NCI-H526 treated with DMSO at 0.1 percent for 48 hours (cell line): Measurements from ENCODE around the gene KIF16B.

Experiments
- DNase-seq: peaks from one replicate; lab custom pipeline; 2025; lab: John Stamatoyannopoulos, UW

KIF16B gene

DNA sequence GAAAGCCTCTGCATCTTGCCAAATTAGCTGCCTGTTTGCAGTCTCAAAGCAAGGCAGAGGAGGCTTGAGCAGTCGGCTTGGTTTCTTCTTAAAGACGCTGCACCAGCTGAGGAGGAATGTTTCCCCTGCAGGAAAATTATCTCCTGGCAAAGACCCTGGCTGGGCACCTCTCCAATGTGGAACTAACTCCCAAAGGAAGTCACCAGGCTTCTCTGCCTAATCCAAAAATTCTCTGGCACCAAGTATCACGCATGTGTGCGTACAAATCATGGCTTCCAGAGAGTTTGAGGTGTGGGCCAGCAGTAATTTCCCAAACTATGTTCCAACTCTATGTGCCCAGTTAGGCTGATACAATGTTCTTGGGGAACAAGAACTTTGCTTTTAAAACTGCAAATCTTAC, 176.2 kb downstream of the KIF16B start:
- DNase-seq, result no peak

DNA sequence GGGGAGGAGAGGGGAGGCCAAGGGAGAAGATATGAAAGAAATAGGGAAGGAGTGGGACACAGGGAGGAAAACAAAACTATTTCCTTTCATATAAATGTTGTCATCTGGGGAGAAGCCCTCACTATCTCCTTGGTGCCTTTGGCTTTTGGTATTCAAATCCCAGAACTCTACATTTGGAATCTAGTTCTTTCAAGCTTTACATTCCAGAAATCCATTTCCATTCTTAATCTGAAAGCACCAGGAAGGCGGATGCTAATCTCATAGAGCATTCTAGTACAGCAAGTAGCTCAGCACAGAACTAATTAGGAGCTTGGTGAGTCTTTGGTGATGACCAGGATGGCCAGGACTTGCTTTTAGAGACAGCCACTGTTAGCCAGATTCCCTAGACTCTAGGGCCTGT, 177.9 kb downstream of the KIF16B start:
- DNase-seq, result no peak

DNA sequence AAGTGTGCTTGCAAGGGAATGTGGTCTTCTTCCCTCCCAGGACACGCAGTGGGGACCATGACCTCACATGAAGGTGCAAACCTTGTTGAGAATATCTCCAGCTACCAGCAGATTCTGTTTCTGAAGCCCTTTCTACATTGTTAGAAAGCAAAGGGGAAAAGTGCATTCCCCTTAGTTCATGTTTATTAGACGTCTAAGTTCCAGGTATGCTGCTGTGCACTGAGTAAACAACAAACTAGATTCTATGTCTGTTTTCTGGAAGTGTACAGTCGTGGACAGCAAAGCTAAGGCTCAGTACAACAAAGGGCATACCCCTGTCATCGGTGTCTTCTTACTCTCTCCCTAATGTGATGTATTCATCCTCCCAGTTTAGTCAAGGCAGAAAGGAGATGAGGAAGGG, 178.5 kb downstream of the KIF16B start:
- DNase-seq, result no peak

DNA sequence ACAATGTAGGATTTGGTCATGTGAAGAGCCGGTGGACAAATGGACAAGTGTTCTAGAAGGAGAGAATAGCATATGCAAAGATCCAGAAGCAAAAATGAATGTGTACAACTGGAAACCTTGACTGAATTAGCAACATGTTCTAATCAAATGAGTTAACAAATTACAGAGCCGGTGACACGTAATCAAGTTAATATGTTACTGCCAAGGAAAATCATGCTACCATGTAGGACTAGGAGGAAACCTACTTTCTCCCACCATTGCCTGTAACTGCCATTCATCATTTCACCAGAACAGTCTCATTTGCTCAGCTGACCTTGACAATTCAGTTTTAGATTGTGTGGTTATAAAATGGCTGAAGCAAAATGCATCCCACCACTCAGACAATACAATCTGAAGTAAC, 179.4 kb downstream of the KIF16B start:
- no peak for DNase-seq

DNA sequence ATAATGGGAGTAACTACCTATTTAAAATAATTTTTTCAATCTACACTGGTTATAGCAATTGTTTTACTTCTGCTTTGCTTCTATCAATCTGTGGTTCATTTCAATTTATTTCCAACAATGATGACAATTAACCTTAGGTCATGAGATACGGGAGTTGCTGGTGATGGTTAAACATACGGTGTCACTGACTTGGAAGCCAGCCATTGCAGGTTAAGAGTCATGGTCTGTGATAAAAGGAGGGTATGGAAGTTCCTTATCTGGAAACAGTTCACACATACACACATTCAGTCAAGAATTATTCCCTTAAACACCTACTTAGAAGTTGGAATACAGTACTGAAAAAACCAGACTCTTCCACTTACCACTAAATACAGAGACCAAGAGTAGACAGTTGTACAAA, 180.0 kb downstream of the KIF16B start:
- DNase-seq, result no peak

DNA sequence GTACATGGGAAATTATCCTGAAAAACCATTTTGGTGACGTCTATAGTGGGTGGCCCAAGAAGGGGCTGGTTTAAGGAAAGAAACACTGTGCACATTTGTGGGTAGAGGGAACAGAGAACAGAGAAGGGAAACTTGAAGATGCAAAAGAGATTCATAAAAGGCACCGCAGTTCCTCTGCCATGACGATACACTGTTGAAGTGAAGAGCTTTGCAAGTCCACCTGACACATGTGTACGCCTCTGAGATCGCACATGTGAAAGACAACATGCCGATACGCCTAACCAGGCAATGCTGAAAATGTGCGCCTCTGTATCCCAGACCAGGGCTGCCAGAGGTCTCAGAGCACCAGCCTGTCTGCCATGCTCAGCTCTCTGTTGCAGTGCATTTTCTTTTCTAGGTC, 180.9 kb downstream of the KIF16B start:
- no peak for DNase-seq

DNA sequence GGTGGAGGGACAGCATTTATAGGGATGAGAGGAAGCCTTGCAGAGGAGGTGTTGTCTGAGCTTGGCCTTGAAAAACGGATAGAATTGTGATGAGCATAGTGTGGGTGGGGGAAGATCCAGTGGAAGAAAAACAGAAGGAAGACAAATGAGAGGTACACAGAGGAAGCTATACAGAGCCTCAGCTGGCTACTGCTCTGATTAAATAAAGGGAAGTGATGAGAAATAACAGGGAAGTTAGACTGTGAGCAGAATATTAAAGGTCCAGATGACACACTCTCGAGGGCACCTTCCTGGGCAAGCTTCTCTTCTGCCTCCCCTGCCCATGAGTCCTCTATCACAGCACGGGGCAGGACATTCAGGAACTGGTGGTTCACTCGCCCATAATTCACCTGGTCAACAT, 182.3 kb downstream of the KIF16B start:
- no peak for DNase-seq

DNA sequence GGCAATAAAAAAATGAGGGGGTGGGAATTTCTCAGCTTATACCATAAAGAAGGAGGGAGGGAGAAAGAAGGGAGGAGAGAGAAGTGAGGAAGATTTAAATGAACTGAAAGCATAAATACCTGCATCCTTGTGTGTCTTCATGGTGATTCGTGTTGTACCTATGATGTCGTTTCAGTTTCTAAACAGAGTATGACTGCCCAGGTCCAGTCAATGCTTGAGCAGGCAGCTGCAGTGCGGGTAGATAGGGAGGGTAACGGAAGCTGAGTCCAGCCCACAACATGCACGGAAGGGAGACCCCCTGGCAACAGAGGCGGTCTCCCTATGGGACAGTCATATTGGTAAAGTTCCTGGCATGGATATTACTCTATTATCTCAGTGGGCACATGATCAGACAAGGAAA, 184.5 kb downstream of the KIF16B start:
- DNase-seq, result no peak

DNA sequence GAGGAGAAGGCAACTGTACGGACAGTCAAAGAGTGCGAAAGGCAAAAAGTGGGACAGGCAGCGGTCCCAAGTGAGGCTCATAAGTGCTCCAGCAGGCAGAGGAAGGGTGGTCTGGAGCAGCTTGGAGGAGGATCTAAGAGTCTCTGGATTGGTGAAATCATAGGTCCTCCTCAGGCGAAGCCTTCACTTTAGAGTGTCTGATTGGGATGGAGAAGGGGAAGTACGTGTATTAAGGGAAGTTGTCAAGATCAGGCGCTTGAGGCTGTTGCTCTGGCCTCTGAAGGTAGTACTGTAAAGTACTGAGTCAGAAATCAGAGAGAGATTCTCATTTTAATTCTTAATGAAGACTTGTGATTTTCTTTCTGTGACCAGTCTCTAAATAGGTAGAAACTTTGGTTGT, 185.6 kb downstream of the KIF16B start:
- DNase-seq, result no peak

DNA sequence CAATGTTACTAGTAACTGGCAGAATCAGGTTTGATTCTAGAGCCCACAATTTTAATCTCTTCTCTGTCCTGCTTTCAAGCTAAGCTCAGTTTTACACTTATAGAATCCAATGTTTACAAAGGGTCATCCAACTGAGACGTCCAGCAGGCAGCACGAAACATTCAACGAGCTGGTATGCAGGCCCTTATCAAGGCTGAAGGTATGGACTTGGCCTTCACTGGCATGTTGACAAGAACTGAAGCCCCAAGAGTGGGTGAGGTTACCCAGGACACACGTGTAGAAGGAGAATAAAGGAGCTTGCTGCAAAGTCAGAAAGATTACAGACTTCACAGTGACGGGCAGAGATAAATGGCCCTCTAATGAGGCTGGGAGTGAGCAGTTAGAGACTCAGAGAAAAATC, 187.4 kb downstream of the KIF16B start:
- DNase-seq, result no peak

DNA sequence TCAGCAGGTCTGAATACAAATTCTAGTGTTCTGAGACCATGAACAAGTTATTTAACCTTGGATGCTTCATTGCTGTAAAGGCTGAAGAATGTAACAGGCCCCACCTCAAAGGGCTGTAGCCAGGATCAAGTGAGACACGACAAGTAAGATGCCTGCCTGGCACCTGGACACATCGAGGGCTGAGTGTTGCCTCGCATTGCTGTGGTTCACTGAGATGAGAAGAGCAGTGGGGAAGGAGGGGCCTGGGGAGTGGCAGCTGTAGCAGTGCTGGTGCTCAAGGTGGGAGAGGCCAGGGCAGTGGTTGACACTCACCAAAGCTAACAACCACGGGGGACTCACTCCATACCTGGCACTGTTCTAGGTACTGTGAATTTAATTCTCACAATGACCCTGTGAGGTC, 187.8 kb downstream of the KIF16B start:
- DNase-seq, result no peak

DNA sequence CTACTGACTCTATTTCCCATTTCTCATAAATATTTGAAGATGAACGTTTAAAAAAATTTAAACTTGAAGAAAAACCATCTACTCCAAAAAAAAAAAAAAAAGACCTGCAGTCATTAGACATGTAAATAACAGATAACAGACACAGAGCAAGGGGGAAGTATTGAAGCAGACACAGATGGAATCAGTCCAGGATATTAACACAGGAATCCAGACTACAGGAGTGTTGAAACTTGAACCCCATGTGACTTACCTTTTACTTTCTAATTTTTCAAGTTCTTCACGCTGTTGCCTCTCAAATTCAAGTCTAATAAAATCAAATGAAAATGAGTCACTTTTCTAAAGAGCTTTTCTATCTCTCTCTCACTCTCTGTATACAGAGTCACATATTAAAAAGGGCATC, 191.8 kb downstream of the KIF16B start:
- DNase-seq, result no peak

DNA sequence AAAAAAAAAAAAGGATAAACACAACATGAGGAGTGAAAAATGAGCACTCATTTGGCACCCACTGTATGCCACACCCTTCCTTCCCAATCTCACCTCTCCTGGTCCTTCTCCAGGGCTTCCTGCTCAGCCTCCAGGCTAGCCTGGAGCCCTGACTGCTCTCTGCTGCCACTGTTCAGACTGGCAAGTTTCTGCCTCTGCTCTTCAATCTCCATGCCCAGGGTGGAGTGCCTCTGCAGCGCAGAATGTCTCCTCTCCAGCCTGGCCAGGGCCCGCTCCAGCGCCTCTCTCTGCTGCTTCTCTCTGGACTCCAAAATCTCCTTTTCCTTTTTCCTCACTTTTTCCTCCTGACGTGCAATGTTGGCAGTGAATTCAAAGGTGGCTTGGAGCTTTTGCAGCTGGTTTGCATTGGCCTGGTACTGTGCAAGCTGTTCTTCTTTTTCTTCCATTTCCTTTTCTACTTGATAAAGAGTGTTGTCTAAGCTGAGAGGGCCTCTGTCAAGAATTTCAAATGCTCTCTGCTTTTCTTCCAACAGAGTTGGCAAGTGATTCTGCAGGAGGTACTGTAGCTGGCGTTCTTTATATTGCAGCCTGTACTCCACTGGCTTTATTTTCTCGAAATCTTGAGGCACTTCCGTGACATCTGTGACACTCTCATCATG, 194.4 kb downstream of the KIF16B start:
- DNase-seq, result no peak

DNA sequence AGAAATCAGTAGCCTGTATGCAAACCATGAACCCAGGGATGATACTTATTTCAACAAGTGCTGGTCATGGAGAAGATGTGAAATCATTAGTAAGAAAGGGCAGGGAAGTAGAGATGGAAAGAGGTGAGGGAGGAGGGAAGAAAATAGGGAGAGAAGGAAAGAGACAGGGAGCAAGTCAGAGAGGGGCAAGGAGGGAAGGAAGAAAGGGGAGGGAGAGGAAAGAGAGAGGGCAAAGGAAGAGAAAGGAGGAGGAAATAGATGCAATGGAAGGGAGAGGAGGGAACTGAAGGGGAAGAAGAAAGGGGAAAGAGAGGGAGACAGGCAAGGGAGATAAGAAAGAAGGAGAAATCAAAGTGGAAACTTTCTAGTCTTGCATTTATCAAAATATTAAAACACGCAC, 195.1 kb downstream of the KIF16B start:
- no peak for DNase-seq

DNA sequence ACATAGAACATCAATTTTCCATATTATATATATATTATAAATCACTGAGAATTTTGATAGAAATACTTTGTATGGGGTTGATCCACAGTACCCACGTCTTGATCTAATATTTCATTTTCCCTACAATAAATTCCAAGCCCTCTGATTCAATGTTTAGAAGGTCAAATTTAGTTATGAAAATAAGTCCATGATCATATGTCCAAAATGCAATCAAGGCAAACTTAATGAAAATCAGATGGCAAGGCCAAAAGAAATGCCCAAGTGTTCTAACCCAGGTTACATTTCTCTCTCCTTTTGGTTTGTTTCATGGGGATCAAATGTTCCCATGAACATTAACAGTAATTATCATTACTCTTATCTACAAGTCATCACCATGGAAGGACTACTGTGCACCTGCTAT, 203.8 kb downstream of the KIF16B start:
- no peak for DNase-seq

DNA sequence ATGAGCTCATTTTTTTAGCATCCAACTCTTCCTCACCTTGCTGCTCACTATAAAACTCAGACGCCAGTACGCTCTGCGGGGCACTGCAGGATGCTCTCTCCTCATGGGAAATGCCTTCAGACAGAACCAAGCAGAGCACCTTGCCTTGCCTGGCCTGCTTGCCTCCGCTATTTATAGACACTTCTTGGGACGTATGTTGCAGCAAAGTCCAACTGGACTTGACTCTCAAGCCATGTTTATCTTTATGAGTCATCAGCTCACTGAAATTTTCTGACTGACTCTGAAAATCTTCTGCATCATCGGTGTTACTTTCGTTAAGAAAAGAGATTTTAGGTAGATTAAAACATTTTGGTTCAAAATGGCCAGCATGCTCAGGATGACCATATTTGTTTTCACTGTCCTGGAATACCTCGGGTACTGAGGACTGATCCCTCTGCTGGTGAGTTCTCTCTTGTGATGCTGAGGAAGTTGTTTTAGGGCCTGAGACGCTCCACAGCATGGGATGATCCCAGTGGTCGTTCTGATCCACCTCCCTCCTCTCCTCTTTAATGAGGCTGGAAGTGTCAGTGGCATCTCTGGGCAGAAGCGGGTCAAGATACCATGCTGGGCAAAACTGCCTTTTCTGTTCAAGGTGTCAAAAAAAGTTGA, 204.5 kb downstream of the KIF16B start:
- DNase-seq, result no peak

DNA sequence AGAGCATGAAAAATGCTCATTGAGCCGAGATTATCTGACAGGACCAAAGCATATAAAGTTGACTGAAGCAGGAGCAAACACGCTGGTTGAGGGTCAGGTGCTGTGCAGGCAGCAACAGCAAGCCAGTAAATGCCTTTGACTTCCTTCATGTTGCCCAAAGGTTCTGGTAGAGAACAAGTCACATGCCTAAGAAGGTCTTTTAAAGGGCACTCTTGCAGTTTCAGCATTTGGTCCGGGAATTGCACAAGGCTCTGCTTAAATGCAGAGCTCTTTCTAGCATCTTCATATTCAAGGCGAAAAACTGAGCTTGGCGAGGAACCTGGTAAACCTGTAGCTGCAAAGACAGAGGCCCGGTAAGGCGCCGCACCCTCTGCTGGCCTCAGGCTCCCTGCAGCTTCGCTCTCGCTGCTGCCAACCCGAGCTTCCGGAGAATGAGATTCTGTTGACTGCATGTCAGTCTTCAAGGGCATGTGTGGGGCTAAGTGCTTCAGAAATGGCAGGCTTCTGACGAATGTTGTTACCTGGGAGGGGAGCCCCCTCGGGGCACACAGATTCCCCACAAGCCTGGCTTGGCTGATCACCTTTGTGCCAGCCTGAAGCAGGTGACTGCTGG, 205.2 kb downstream of the KIF16B start:
- DNase-seq, result no peak

DNA sequence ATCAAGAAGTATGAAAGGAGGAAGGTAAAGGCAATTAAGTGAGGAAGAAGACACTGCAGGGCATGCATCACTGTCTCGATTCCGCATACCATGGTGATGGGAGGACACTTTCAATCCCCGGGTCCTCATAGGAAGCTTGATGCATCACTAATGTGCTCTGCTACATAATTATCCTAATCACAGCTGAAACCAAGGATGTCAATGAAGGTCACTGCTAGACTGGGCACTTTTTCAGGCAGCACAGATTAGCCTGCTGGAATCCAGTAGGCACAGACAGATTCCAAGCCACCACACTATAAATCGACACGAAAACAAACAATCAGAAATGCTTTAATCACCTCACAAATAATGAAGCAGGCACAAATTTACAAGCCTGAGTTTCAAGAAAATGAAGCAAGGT, 206.7 kb downstream of the KIF16B start:
- no peak for DNase-seq

DNA sequence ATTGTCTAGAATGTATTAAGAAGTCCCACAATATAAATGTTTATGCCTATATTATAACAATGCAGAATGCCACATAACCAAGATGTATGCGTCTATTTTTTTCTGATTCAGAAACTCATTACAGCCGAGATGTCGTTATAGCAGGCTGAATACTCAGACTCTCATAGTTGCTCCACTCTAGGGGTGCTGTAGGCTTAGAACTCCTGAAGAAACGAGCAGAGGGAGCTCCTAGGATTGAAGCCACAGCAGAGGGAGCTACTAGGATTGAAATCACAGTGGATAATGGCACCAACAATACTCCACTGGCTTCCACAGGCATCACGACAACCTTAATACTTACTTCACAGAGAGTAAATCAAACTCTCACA, 208.9 kb downstream of the KIF16B start:
- no peak for DNase-seq

DNA sequence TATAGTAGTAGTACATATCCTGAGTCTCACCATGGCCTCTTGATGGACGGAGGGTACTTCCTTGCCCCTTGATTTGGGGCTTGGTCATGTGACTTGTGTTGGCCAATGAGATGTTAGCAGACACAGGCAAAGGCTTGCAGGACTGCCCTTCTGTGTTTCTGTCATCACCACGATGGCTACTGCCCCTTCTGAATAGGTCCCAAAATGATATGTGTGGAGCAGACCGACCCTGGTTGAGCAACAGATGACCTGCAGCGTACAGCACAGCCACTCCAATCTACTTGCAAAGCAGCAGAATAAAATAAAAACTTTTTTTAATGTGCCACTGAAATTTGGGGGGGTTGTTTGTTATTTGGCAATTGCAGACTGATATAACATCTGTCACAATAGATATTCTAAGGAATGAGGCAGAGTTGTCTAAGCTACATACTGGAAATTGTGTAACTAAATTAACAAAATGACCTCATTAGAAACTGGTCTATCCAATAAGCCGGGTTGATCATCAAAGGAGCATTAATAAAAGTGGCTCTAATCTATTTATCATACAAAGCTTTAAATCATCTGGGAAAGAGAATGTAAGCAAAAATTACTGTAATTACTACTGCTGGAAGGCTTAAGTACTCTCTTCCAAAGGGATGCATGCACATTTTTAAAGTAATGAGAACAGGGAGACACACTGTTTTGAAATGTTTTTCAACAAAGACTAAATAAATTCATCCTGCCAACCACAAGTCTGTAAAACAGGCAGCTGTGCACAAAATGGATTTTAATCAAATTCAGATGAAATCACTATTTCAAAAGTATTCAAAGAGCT, 209.5 kb downstream of the KIF16B start:
- no peak for DNase-seq

DNA sequence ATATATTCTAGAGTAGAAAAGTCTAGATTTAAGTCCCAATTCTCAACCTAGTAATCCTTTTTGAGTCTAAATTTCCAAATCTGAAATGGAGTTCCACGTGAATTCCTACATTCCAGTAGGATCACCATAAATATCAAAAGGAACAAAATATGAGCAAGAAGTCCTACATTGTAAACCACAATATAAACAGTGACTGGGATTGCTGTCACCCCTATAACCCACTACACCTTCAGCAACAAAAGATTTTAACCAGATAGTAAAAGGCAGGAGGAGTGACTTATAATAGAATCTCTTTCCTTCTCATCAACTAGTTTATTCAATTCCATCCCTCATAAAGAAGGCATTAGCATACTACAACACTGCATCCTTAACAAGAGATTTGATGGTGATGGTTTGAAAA, 210.6 kb downstream of the KIF16B start:
- no peak for DNase-seq

DNA sequence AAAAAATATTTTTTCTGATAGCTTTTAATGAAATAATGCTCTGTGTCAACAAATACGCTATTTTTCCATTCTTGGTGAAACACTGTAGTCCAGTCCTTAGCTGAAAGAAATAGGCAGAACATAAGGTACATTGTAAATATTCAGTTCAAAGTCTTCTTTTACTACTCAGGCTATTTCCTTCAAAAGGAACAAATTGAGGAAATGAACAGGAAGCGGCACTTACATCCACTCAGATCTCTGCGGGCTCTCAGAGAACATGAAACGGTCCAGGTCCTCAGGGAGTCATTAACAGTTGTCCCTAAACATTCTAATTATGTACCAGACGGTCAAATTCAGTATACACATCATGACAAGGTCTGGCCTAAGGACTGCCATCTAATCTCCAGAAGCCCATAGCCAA, 212.6 kb downstream of the KIF16B start:
- DNase-seq, result no peak

DNA sequence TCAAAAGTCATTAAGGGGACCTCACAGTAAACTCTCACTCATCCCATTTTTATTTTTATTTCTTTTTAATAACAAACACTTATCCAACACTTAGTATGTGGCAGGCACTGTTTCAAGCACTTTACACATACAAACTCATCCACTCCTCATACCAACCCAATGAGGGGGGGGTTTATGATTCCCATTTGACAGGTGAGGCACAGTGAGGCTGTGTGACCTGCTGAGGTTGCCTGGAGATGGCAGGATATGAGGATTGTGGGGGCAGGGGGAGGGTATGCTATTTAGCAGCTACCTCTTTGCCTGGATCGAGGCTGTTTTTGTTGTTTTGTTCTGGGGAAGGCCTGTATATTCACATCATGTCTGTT, 219.8 kb downstream of the KIF16B start:
- DNase-seq, result no peak
